ENCODE results near the gene MEGF6.

DNA sequence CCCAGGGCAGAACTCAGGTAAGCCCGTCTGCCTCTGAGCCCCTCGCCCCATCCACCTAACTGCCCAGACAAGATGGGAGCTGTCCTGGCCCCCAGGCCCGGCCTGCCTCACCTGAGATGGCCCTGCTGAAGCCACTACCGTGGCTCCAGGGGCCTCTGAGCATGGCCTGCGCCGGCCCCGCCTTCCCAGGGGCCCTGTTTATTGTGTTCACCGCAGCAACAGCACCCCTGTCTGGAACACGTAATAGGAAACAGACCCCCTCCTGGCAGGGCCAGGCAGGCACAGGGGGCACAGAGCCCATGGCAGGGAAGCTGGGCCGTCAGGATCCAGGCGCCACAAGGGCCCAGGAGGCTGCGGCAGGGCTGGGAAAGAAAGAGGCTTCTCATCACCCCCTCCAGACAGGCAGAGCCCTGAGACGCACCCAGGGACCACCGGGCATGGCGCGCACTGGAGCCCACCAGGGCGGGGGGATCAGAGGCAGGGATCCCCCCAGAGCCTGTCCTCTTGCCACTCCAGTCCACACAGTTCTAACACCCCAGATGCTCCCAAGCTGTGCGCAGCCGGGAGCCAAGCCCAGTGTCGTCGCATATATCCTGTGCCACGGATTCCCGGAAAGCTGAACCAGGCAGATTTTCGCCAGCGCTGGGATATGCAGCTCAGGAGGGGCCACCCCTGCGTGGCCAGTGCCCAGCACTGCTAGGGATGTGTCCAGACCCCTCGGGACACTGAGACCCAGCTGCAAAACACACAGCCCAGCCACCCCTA, 94.2 kb downstream of the MEGF6 start:
- TF ChIP-seq, protein P1, sequence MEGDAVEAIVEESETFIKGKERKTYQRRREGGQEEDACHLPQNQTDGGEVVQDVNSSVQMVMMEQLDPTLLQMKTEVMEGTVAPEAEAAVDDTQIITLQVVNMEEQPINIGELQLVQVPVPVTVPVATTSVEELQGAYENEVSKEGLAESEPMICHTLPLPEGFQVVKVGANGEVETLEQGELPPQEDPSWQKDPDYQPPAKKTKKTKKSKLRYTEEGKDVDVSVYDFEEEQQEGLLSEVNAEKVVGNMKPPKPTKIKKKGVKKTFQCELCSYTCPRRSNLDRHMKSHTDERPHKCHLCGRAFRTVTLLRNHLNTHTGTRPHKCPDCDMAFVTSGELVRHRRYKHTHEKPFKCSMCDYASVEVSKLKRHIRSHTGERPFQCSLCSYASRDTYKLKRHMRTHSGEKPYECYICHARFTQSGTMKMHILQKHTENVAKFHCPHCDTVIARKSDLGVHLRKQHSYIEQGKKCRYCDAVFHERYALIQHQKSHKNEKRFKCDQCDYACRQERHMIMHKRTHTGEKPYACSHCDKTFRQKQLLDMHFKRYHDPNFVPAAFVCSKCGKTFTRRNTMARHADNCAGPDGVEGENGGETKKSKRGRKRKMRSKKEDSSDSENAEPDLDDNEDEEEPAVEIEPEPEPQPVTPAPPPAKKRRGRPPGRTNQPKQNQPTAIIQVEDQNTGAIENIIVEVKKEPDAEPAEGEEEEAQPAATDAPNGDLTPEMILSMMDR (conservative IDR thresholded peaks at IDR 0.05), result no peak
- TF ChIP-seq EZH2 (IDR thresholded peaks at IDR 0.05; ENCODE audit: low read depth), result no peak

Measured in PC-9 (cell line).